Parathyroid adenoma (tissue), 2 donors: ENCODE data around the gene TIMM50.
A peak's percentile ranks its signal among the peaks of the same experiment; 100 is the strongest.

ENCODE experiments used
- H2AFZ ChIP-seq: fragments of 300-600 bp; sonication (generic); one replicate; pipeline ENCODE4 v1.7.0; 2017; ENCODE audit warnings: antibody characterized with exemption, mild to moderate bottlenecking
- H3K27ac ChIP-seq: fragments of 300-600 bp; sonication (generic); one replicate; pipeline ENCODE4 v1.7.0; 2017
- H3K27me3 ChIP-seq: fragments of 300-600 bp; sonication (generic); one replicate; pipeline ENCODE4 v1.7.0; 2017; ENCODE audit warnings: low read length; ENCODE audit not compliant: control insufficient read depth, insufficient read depth
- H3K36me3 ChIP-seq: fragments of 300-600 bp; sonication (generic); one replicate; pipeline ENCODE4 v1.7.0; 2017; ENCODE audit warnings: low read length; ENCODE audit not compliant: control insufficient read depth, insufficient read depth
- H3K4me1 ChIP-seq: fragments of 300-600 bp; sonication (generic); one replicate; pipeline ENCODE4 v1.7.0; 2017; ENCODE audit warnings: control low read depth
- H3K4me2 ChIP-seq: fragments of 300-600 bp; sonication (generic); one replicate; pipeline ENCODE4 v1.7.0; 2017; ENCODE audit warnings: low read length
- H3K4me3 ChIP-seq: fragments of 300-600 bp; sonication (generic); one replicate; pipeline ENCODE4 v1.7.0; 2017; ENCODE audit warnings: low read depth, low read length
- H3K79me2 ChIP-seq: fragments of 300-600 bp; sonication (generic); one replicate; pipeline ENCODE4 v1.7.0; 2017; ENCODE audit warnings: control low read depth
- H3K9ac ChIP-seq: fragments of 300-600 bp; sonication (generic); one replicate; pipeline ENCODE4 v1.7.0; 2017; ENCODE audit warnings: mild to moderate bottlenecking
- H3K9me3 ChIP-seq: fragments of 300-600 bp; sonication (generic); one replicate; pipeline ENCODE4 v1.7.0; 2017; ENCODE audit warnings: low read length; ENCODE audit not compliant: control insufficient read depth
- CTCF ChIP-seq: fragments of 300-600 bp; sonication (generic); IDR thresholded peaks from one replicate; pipeline ENCODE4 v1.7.0; 2017; ENCODE audit warnings: antibody characterized with exemption, mild to moderate bottlenecking
- donor health status: primary hyperparathyroidism.

The TIMM50 gene

GRCh38 chr19:39494661-39495060 lies 14.0 kb downstream of the TIMM50 start:
- H3K27me3 ChIP-seq: no peaks in the 10 kb centered on the region
- H3K4me1 ChIP-seq: peaks cover 9% of the 10 kb centered on the region

GRCh38 chr19:39496063-39496462 lies 15.4 kb downstream of the TIMM50 start:
- Histone ChIP-seq H3K79me2 (no peaks in the 10 kb centered on the region), H3K27me3 (no peaks in the 10 kb centered on the region), H3K36me3 (no peaks in the 10 kb centered on the region), H3K9ac (no peak overlapping the region), H3K27ac (no peak overlapping the region), H2AFZ (no peak overlapping the region), H3K4me3 (no peak overlapping the region), H3K9me3 (no peaks in the 10 kb centered on the region), H3K4me2 (no peak overlapping the region), H3K4me1 (peaks cover 9% of the 10 kb centered on the region)
- no peak for TF ChIP-seq CTCF

More at GRCh38 chr19:39494661-39495060, 14.0 kb downstream of the TIMM50 start:
- Histone ChIP-seq H3K9me3 (no peaks in the 10 kb centered on the region), H3K4me2 (no peak overlapping the region), H3K36me3 (no peaks in the 10 kb centered on the region), H3K79me2 (no peaks in the 10 kb centered on the region), H3K27ac (no peak overlapping the region), H2AFZ (no peak overlapping the region), H3K9ac (no peak overlapping the region), H3K4me3 (no peak overlapping the region)
- no peak for TF ChIP-seq CTCF

- H2AFZ ChIP-seq: peak overlapping the region; percentile 58
- no peak overlapping the region for H3K9ac ChIP-seq
- H3K4me3 ChIP-seq: no peak overlapping the region
- TF ChIP-seq CTCF: no peak
- H3K79me2 ChIP-seq: no peaks in the 10 kb centered on the region
- peaks cover 9% of the 10 kb centered on the region for H3K4me1 ChIP-seq
- no peaks in the 10 kb centered on the region for H3K9me3 ChIP-seq
- H3K27me3 ChIP-seq: no peaks in the 10 kb centered on the region
- peak overlapping the region; percentile 13 for H3K4me2 ChIP-seq
- H3K36me3 ChIP-seq: no peaks in the 10 kb centered on the region
- H3K27ac ChIP-seq: no peak overlapping the region
Observed at GRCh38 chr19:39497701-39497995, 17.0 kb downstream of the TIMM50 start.

GRCh38 chr19:39497996-39498797 lies 17.6 kb downstream of the TIMM50 start:
- Histone ChIP-seq H3K79me2 (no peaks in the 10 kb centered on the region), H2AFZ (peak overlapping the region; percentile 58), H3K9ac (no peak overlapping the region), H3K4me2 (peak overlapping the region; percentile 13), H3K27me3 (no peaks in the 10 kb centered on the region), H3K36me3 (no peaks in the 10 kb centered on the region), H3K4me3 (no peak overlapping the region), H3K27ac (no peak overlapping the region), H3K4me1 (peaks cover 9% of the 10 kb centered on the region), H3K9me3 (no peaks in the 10 kb centered on the region)
- TF ChIP-seq CTCF: peak; percentile 73
